ENCODE results near the gene SLC4A11. TPM values are rescaled to one million over a fixed set of nuclear protein-coding genes. Genes with fewer than 3 reads are reported as not detected.

SLC4A11 gene
- total RNA-seq, 1 donor, result 1.7 TPM

DNA sequence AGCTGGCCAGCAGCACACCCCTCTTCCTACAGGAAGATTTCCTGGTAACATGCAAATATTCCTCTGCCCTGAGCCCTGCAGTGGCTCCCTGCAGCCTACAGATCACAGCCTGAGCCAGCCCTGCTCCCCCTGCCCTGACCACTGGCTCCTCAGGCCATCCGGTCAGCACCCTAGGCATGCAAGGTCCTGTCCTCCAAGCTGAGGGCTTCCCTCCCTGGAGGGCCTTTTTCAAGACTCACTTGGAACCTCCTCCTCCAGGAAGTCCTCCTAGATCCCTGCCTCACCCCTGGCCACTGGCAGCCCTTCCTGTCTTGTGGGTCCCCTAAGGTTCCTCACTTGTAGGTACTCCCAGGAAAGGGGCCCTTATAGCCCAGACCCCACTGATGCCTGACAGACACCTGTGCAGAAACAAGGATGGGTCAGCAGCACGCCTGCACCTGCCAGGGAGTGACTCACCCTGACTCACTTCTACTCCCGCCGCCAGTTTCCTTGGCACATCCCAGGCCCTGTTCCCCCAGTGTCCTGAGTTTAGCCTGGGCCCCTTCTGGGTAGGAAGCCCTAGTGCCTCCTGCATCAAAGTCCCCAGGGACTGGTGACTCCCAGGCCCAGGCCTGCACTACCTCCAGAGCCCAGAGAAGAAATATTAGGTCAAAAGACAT lies 3.2 kb downstream of the SLC4A11 start:
- no peak overlapping the region for H3K4me3 ChIP-seq (ENCODE audit: low read depth, low read length)
- DNase-seq (ENCODE audit: low read depth), result no peak
- TF ChIP-seq, protein P1, sequence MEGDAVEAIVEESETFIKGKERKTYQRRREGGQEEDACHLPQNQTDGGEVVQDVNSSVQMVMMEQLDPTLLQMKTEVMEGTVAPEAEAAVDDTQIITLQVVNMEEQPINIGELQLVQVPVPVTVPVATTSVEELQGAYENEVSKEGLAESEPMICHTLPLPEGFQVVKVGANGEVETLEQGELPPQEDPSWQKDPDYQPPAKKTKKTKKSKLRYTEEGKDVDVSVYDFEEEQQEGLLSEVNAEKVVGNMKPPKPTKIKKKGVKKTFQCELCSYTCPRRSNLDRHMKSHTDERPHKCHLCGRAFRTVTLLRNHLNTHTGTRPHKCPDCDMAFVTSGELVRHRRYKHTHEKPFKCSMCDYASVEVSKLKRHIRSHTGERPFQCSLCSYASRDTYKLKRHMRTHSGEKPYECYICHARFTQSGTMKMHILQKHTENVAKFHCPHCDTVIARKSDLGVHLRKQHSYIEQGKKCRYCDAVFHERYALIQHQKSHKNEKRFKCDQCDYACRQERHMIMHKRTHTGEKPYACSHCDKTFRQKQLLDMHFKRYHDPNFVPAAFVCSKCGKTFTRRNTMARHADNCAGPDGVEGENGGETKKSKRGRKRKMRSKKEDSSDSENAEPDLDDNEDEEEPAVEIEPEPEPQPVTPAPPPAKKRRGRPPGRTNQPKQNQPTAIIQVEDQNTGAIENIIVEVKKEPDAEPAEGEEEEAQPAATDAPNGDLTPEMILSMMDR (IDR thresholded peaks at IDR 0.05; ENCODE audit: insufficient read depth, low read depth, low read length), result no peak

DNA sequence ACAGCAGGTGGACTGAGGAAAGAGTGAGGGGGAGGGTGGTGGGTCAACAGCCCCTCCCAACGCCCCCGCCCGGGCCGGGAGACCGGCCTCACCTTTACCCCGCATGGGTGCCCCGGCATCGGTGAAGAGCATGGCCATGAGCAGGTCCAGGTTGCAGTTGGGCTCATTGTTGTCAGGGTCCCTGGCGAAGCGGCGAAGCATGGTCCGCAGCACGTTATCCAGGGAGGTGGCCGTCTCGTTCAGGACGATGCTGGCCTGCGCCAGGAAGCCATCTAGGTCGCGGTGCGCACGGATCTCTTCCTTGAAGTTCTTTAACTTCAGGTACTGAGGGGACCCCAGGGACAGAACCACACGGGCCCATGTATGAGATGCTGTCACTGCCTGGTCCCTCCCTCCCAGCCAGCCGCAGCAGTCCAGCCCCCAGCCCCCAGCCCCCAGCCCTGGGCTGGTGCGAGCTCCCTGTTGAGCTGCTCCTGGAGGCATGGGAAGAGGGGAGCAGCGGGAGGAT lies 4.9 kb downstream of the SLC4A11 start:
- no peak for DNase-seq (ENCODE audit: low read depth)
- TF ChIP-seq, protein P1 (IDR thresholded peaks at IDR 0.05; ENCODE audit: insufficient read depth, low read depth, low read length), result no peak

DNA sequence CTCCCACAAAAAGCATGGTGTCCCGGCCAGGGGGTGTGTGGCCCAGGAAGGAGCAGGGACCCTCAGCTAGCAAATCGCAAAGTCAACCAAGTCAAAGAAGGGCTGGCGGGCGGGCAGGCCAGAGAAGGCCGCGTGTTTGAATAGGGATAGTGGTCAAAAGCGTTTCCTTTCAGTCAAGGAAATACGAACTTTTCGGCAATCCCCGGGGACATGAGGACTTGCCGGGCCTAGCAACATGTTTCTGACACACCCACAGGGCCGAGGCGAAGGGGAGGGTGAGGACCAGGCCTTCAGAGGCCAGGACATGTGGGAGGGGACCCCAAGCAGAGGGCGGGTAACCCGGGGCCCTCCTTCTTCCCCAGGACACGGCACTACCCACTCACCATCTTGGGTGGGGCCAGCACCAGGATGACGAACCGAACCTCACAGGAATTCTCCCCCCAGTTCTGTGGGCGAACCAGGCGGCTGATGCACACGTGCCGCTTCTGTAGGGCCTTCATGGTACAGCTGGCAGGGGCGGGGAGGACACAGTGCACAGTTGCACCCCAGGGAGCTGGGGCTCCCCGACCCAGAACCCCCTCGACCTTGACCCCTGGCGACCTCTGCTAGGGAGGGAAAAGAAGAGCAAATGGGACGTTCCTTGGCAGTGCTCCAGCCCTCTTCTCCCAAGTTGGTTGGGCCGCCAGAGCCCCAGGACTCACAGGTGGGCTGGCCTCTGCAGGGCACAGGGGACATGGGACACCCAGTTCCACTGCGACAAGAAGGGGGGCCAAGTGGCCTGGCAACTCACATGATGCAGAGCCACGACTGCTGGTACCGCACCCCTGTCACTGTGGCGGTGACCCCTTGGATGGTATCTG lies 5.6 kb downstream of the SLC4A11 start:
- no peak overlapping the region for H3K4me3 ChIP-seq (ENCODE audit: low read depth, low read length)
- DNase-seq (ENCODE audit: low read depth), result no peak
- TF ChIP-seq, protein P1 (IDR thresholded peaks at IDR 0.05; ENCODE audit: insufficient read depth, low read depth, low read length), result no peak

More for the DNA sequence above, 4.9 kb downstream of the SLC4A11 start:
- H3K4me3 ChIP-seq (ENCODE audit: low read depth, low read length), result no peak overlapping the region

DNA sequence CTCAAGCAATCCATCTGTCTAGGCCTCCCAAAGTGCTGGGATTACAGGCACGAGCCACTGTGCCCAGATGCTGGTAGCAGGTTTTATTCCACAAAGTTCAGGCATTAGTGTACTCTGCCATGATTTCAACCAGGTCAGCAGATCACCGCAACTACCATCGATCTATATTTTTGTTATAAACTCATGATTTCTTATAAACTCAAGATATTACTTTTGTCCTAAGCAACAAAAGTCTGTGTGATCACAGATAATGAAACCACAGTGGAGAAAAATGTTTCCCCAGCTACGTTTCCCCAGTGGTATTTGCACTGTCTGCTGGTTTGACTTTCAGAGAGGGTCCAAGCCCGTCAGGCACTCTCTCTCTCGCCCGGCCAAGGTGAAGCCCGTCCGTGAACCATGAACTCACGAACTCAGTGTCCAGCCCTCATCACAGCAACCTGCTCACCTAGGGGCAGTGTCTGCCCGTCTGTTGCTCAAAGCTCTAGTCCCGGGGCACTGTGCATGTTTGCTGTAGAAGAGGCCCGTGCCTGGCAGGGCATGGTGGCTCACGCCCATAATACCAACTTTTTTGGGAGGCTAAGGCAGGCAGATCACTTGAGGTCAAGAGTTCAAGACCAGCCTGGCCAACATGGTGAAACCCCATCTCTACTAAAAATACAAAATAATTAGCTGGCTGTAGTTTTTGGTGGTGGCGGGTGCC lies 7.0 kb downstream of the SLC4A11 start:
- no peak for DNase-seq (ENCODE audit: low read depth)
- TF ChIP-seq, protein P1 (IDR thresholded peaks at IDR 0.05; ENCODE audit: insufficient read depth, low read depth, low read length), result no peak
- no peak overlapping the region for H3K4me3 ChIP-seq (ENCODE audit: low read depth, low read length)

DNA sequence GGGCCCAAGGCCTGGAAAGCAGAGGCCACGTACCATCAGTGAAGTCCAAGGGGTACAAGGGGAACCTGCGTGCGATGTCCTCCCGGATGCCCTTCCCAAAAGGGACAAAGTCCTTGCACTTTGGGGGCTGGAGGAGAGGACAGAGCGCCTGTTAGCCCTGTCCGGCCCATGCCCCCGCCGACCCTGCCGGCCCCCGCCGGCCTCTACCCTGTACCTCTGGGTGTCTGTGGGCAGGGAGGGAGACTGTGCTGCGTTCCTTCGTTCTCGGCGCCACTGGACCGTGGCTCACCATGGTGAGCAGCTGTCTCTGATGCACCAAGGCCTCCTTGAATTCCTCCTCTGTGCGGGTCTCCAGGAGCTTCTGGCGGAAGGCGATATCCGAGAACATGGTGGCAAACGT lies 7.9 kb downstream of the SLC4A11 start:
- DNase-seq (ENCODE audit: low read depth), result no peak
- no peak overlapping the region for H3K4me3 ChIP-seq (ENCODE audit: low read depth, low read length)
- TF ChIP-seq, protein P1 (IDR thresholded peaks at IDR 0.05; ENCODE audit: insufficient read depth, low read depth, low read length), result no peak

DNA sequence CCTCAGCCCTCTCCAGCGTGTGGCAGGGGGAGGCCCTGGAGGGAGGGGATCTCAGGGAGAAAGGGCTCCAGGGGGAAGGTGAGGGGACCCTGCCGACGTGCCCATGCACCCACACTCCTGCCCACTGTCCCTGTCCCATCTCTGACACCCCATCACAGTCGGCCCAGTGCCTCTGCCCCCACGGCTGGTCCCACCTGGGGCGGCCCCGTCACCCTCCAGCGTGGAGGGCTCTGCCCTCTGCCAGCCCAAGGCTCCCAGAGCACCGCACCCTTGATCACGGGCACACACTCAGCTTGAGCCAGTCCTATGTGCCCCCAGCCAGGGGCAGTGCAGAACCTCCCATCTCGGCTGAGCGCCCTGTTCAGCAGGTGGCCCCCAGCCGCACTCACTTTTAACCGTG lies 9.2 kb downstream of the SLC4A11 start:
- H3K4me3 ChIP-seq (ENCODE audit: low read depth, low read length), result no peak overlapping the region
- TF ChIP-seq, protein P1 (IDR thresholded peaks at IDR 0.05; ENCODE audit: insufficient read depth, low read depth, low read length), result no peak
- DNase-seq (ENCODE audit: low read depth), result no peak
